HUES48 (cell line): ENCODE results near the gene SLC2A9.
A peak's percentile ranks its signal among the peaks of the same experiment; 100 is the strongest.

Source experiments
- H3K27ac ChIP-seq: one replicate; pipeline ENCODE4 v1.7.0; 2013; ENCODE audit warnings: low read depth, low read length, inconsistent platforms
- H3K27me3 ChIP-seq: 2 replicates; pipeline ENCODE4 v1.6.1; 2013; ENCODE audit warnings: mild to moderate bottlenecking, low read length; ENCODE audit not compliant: control insufficient read depth, insufficient read depth
- H3K36me3 ChIP-seq: 2 replicates; pipeline ENCODE4 v1.6.1; 2013; ENCODE audit warnings: low read length; ENCODE audit not compliant: control insufficient read depth, insufficient read depth
- H3K4me1 ChIP-seq: 2 replicates; pipeline ENCODE4 v1.6.1; 2013; ENCODE audit warnings: mild to moderate bottlenecking, low read length; ENCODE audit not compliant: control insufficient read depth, insufficient read depth
- H3K4me3 ChIP-seq: 2 replicates; pipeline ENCODE4 v1.5.1; 2013; ENCODE audit warnings: mild to moderate bottlenecking, low read depth, low read length
- H3K9ac ChIP-seq: 2 replicates; pipeline ENCODE4 v1.6.1; 2013; ENCODE audit warnings: mild to moderate bottlenecking, low read depth, low read length, moderate library complexity
- H3K9me3 ChIP-seq: 2 replicates; pipeline ENCODE4 v1.6.1; 2013; ENCODE audit warnings: low read length; ENCODE audit not compliant: control insufficient read depth, insufficient read depth

SLC2A9 gene

GRCh38 chr4:10018818-10019461 lies 2.4 kb downstream of the SLC2A9 start:
- H3K36me3 ChIP-seq, result no peaks in the 10 kb centered on the region
- H3K4me3 ChIP-seq, result peak overlapping the region; percentile 66
- H3K9ac ChIP-seq, result peak overlapping the region; percentile 81
- H3K9me3 ChIP-seq, result no peaks in the 10 kb centered on the region
- H3K27ac ChIP-seq, result no peak overlapping the region
- peaks cover 18% of the 10 kb centered on the region for H3K27me3 ChIP-seq
- H3K4me1 ChIP-seq, result peaks cover 10% of the 10 kb centered on the region; the same call in 1 of the 2 replicates

GRCh38 chr4:10017037-10017893 lies 4.0 kb downstream of the SLC2A9 start:
- H3K36me3 ChIP-seq, result no peaks in the 10 kb centered on the region
- H3K4me1 ChIP-seq, result peaks cover 10% of the 10 kb centered on the region; the same call in 1 of the 2 replicates
- H3K9me3 ChIP-seq, result no peaks in the 10 kb centered on the region
- H3K4me3 ChIP-seq, result no peak overlapping the region
- H3K27me3 ChIP-seq, result peaks cover 18% of the 10 kb centered on the region
- H3K9ac ChIP-seq, result no peak overlapping the region
- no peak overlapping the region for H3K27ac ChIP-seq

- Histone ChIP-seq H3K4me1 (peaks cover 10% of the 10 kb centered on the region; the same call in 1 of the 2 replicates), H3K9ac (no peak overlapping the region), H3K36me3 (no peaks in the 10 kb centered on the region), H3K27me3 (peaks cover 18% of the 10 kb centered on the region), H3K27ac (no peak overlapping the region), H3K4me3 (no peak overlapping the region), H3K9me3 (no peaks in the 10 kb centered on the region)
Observed at GRCh38 chr4:10016169-10016568, 5.1 kb downstream of the SLC2A9 start.

- H3K36me3 ChIP-seq, result no peaks in the 10 kb centered on the region
- no peak overlapping the region for H3K9ac ChIP-seq
- H3K27me3 ChIP-seq, result peaks cover 14% of the 10 kb centered on the region
- H3K4me3 ChIP-seq, result no peak overlapping the region
- peaks cover 10% of the 10 kb centered on the region; the same call in 1 of the 2 replicates for H3K4me1 ChIP-seq
- no peaks in the 10 kb centered on the region for H3K9me3 ChIP-seq
- H3K27ac ChIP-seq, result no peak overlapping the region
Observed at GRCh38 chr4:10015140-10015753, 6.0 kb downstream of the SLC2A9 start.

GRCh38 chr4:10013722-10014121 lies 7.6 kb downstream of the SLC2A9 start:
- no peak overlapping the region for H3K27ac ChIP-seq
- H3K4me1 ChIP-seq, result peaks cover 6% of the 10 kb centered on the region; the same call in 1 of the 2 replicates
- H3K4me3 ChIP-seq, result no peak overlapping the region
- no peaks in the 10 kb centered on the region for H3K27me3 ChIP-seq
- no peak overlapping the region for H3K9ac ChIP-seq
- no peaks in the 10 kb centered on the region for H3K36me3 ChIP-seq
- no peaks in the 10 kb centered on the region for H3K9me3 ChIP-seq

GRCh38 chr4:10011885-10012284 lies 9.4 kb downstream of the SLC2A9 start:
- Histone ChIP-seq H3K9me3 (no peaks in the 10 kb centered on the region), H3K4me1 (peaks cover 6% of the 10 kb centered on the region; the same call in 1 of the 2 replicates), H3K27ac (no peak overlapping the region), H3K36me3 (no peaks in the 10 kb centered on the region), H3K27me3 (no peaks in the 10 kb centered on the region), H3K4me3 (no peak overlapping the region), H3K9ac (no peak overlapping the region)

GRCh38 chr4:10011277-10011676 lies 10.0 kb downstream of the SLC2A9 start:
- H3K27me3 ChIP-seq, result no peaks in the 10 kb centered on the region
- peaks cover 6% of the 10 kb centered on the region; the same call in 1 of the 2 replicates for H3K4me1 ChIP-seq
- no peak overlapping the region for H3K27ac ChIP-seq
- H3K9me3 ChIP-seq, result no peaks in the 10 kb centered on the region
- H3K9ac ChIP-seq, result no peak overlapping the region
- no peaks in the 10 kb centered on the region for H3K36me3 ChIP-seq
- no peak overlapping the region for H3K4me3 ChIP-seq

- Histone ChIP-seq H3K27ac (no peak overlapping the region), H3K4me3 (no peak overlapping the region), H3K9me3 (no peaks in the 10 kb centered on the region), H3K27me3 (no peaks in the 10 kb centered on the region), H3K4me1 (no peaks in the 10 kb centered on the region), H3K9ac (no peak overlapping the region), H3K36me3 (no peaks in the 10 kb centered on the region)
Observed at GRCh38 chr4:10009861-10010500, 11.3 kb downstream of the SLC2A9 start.

GRCh38 chr4:10008609-10009005 lies 12.7 kb downstream of the SLC2A9 start:
- Histone ChIP-seq H3K9me3 (no peaks in the 10 kb centered on the region), H3K9ac (no peak overlapping the region), H3K4me3 (no peak overlapping the region), H3K36me3 (no peaks in the 10 kb centered on the region), H3K4me1 (no peaks in the 10 kb centered on the region), H3K27ac (no peak overlapping the region), H3K27me3 (no peaks in the 10 kb centered on the region)

- no peaks in the 10 kb centered on the region for H3K9me3 ChIP-seq
- H3K4me1 ChIP-seq, result no peaks in the 10 kb centered on the region
- H3K27ac ChIP-seq, result no peak overlapping the region
- no peak overlapping the region for H3K9ac ChIP-seq
- no peak overlapping the region for H3K4me3 ChIP-seq
- H3K36me3 ChIP-seq, result no peaks in the 10 kb centered on the region
- H3K27me3 ChIP-seq, result no peaks in the 10 kb centered on the region
Observed at GRCh38 chr4:10007793-10008608, 13.3 kb downstream of the SLC2A9 start.
